HG03064 (cell line): Measurements from ENCODE around the gene PRKCI.
"Not testable (repeated sequence)": the region's sequence is repeated elsewhere in the genome, so short reads cannot be mapped to it uniquely, and the experiment has no call there.

ENCODE experiments used
- ATAC-seq: cut with Tn5 transposase; IDR thresholded peaks from one replicate; pipeline ENCODE4 v1.9.1; 2021; ENCODE audit warnings: low read depth; ENCODE audit not compliant: unreplicated experiment

PRKCI gene

GRCh38 chr3:170222647-170223541 lies 670 bp downstream of the PRKCI start:
- ATAC-seq, result peak; percentile 24

DNA sequence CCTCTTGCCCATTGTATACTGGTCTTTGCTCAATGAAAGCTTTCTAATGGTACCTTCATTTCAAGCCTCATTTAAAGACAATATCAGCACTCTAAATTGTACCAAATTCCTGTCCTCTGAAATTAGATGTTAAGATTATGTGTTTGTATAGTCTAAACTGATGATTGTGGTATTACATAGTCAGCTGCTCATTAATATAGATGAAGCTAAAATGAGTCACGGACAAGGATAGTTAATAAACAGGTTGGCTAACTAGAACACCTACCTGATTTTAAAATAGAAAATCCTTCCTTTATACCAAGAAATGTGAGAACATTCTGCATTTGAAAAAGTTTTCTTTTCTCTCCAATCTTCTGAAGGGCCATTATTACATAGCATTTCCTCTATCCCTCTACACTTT lies 2.9 kb downstream of the PRKCI start:
- ATAC-seq, result no peak

GRCh38 chr3:170226426-170226960 lies 4.3 kb downstream of the PRKCI start:
- no peak for ATAC-seq

GRCh38 chr3:170228093-170228766 lies 6.0 kb downstream of the PRKCI start:
- ATAC-seq, result no peak

GRCh38 chr3:170232266-170232665 lies 10.0 kb downstream of the PRKCI start:
- ATAC-seq, result no peak

DNA sequence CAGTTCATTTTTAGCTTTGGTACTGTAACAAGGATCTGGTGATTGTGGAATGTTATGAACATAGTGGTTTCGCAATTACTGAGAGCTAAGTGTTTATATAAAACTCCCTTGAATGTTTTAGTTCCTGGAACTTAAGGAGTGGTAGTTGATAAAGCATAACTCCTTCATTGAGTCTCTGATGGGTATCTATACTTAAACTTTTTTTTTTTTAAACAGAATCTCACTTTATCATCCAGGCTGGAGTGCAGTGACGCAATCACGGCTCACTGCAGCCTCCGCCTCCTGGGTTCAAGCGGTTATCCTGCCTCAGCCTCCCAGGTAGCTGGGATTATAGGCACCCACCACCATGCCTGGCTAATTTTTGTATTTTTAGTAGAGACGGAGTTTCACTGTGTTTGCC lies 11.3 kb downstream of the PRKCI start:
- ATAC-seq, result no peak

- no peak for ATAC-seq
Measured at GRCh38 chr3:170240142-170240541, 17.9 kb downstream of the PRKCI start.

GRCh38 chr3:170240671-170241070 lies 18.4 kb downstream of the PRKCI start:
- no peak for ATAC-seq

DNA sequence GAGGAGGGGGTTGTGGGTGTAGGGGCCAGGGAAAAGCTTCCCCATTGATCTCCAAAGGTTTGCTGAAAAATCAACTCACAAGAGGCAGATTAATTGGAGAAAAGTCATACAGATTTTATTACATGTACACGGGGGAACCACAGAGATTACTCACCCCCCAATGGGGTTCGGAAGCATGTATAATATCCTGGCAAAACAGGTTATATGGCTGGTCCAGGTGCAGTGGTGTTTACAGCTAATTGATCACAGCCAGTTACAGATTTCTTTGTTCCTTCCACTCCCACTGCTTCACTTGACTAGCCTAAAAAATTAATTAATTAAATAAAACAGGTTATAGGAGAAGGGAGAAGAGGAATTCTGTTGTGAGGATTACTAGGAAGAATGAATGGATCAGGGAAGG lies 22.4 kb downstream of the PRKCI start:
- ATAC-seq, result no peak

DNA sequence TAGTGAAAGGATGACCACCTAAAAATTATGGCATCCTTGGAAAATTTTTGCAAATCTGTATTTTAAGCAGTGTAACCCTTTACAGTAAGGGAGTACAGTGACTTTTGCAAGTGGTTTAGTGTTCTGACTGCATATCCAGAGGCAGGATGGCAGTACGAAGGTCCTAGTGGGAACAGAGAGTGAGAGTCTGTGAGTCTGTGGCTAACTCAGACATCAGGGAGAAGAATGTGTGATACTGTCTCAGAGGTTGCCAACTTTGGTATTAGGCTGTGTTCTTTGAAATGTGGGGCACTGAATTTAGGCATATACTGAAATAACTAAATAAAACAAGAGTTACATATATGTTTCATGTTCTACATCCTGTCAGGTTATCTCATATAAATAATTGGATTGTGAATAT lies 25.7 kb downstream of the PRKCI start:
- no peak for ATAC-seq

GRCh38 chr3:170256597-170256996 lies 34.4 kb downstream of the PRKCI start:
- ATAC-seq, result no peak

DNA sequence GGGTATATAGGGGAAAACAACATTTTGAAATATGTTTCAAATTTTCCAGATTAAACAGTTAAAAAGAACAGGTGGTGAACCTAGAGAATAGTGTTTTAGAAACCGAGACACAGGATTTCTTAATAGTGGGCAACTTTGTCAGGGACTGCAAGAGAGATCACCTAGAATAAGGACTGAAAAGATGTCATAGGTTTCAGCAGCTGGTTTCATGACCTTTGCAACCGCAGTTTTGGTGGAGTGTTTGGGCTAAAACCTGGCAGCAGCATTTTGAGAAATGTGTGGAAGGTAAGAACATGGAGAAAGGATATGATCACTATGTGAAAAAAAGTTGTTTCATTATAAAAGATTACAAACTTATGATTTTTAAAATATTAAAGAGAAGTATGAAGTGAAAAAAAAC lies 34.9 kb downstream of the PRKCI start:
- ATAC-seq, result peak; percentile 59

DNA sequence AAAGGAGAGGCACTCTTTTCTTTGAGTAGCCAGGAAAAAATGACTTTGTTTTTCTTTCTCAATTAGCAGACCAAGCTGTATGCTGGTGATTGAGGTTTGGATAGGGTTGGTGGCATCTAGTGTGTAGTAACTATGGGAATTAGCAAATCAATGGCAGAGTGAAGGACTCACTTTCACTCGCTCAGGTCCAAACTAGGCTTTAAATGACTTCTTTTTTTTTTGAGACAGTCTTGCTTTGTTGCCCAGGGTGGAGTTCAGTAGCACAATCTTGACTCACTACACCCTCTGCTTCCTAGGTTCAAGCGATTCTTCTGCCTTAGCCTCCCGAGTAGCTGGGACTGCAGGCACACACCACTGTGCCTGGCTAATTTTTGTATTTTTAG lies 35.9 kb downstream of the PRKCI start:
- peak; percentile 19 for ATAC-seq

GRCh38 chr3:170259907-170260306 lies 37.7 kb downstream of the PRKCI start:
- ATAC-seq, result no peak

DNA sequence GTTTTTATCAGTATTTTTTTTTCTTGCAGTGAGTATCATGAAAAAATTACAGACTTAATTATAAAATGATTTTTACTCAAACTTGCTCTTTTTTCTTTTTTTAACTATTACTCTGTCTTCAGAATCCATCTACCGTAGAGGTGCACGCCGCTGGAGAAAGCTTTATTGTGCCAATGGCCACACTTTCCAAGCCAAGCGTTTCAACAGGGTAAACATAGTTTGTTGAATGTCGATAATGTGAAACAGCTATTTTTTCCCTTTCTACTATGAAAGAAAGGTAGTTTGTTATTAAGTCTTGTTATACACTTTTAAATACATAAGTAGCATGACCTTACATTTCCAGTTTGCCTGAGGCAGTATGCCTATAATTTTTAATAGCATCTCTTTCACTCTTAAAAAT lies 45.6 kb downstream of the PRKCI start:
- ATAC-seq, result no peak

GRCh38 chr3:170269673-170270254 lies 47.5 kb downstream of the PRKCI start:
- ATAC-seq, result not testable (repeated sequence)

- no peak for ATAC-seq
Measured at GRCh38 chr3:170270282-170270881, 48.2 kb downstream of the PRKCI start.

DNA sequence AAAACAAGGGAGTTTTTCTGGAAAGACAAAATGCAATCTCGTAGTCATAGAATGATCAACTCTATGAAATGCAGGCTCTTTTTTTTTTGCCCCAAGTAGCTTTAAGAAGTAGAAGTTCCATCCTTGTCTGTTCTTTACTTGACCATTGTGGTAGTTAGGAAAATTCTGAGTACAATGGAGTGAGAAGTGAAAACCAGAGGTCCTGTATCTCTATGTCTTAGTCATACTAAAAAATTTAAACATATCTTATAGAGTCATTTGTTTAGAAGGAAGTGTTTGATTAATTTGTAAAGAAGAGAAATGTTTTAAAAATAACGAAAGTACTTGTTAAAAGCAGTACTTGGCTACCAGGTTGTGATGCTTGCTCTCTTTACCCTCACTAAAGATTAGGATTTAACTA lies 52.4 kb downstream of the PRKCI start:
- ATAC-seq, result no peak

GRCh38 chr3:170275832-170276231 lies 53.6 kb downstream of the PRKCI start:
- ATAC-seq, result no peak

- ATAC-seq, result not testable (repeated sequence)
Measured at GRCh38 chr3:170277311-170277710, 55.1 kb downstream of the PRKCI start.
